Activated CD4-positive, alpha-beta T cell treated with anti-CD3 and anti-CD28 coated beads, Interleukin-2, amount 50 U/mL, for 24 hours (primary cell): ENCODE measurements around the gene EGFL7.

Experiments
- DNase-seq, 2 donors: peaks; one replicate each; pipeline ENCODE4 v3.0.0-alpha.2; 2020; ENCODE audit warnings: low read depth in 1 of 2, low spot score in 1 of 2

EGFL7 gene

DNA sequence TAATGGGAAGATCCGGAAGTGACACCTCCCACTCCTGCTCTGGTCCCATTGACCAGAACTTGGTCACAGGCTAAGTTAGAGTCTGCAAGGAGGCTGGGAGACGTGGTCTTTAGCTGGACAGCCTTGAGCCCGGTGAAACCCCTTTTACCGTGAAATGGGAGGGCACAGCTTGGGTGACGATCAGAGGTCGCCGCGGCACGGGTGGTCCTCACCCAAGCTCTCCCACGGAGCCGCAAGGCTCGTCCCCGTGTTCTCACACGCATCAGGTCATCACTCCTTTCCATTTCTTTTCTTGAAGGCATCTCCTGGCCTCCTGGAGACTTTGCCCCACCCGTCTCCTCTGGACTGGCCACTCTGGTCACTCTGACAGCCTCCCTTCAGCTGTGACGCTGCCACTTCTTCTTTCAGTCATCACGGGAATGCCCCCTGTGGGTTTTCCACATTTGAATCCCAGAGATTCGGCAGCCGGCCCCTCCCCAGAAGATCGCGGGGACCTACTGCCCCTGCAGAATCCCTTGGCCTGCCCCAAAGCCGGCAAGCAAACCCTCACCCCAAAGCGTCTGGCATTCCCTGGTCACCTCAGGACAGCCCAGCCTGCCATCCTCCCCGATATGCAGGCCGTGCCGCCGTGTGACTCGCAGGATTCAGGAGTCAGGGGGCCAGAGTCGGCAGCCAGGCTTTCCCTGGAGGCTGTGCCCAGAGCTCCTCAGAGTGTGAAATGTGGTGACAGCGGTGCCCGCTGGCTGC, 18.9 kb upstream of the EGFL7 start:
- DNase-seq, result no peak

- no peak for DNase-seq
Measured at GRCh38 chr9:136644343-136644592, 18.4 kb upstream of the EGFL7 start.

- DNase-seq, result peak; percentile 55 to 70
Measured at GRCh38 chr9:136644593-136645351, 17.9 kb upstream of the EGFL7 start.

GRCh38 chr9:136645352-136645902, 17.3 kb upstream of the EGFL7 start:
- DNase-seq, result no peak

DNA sequence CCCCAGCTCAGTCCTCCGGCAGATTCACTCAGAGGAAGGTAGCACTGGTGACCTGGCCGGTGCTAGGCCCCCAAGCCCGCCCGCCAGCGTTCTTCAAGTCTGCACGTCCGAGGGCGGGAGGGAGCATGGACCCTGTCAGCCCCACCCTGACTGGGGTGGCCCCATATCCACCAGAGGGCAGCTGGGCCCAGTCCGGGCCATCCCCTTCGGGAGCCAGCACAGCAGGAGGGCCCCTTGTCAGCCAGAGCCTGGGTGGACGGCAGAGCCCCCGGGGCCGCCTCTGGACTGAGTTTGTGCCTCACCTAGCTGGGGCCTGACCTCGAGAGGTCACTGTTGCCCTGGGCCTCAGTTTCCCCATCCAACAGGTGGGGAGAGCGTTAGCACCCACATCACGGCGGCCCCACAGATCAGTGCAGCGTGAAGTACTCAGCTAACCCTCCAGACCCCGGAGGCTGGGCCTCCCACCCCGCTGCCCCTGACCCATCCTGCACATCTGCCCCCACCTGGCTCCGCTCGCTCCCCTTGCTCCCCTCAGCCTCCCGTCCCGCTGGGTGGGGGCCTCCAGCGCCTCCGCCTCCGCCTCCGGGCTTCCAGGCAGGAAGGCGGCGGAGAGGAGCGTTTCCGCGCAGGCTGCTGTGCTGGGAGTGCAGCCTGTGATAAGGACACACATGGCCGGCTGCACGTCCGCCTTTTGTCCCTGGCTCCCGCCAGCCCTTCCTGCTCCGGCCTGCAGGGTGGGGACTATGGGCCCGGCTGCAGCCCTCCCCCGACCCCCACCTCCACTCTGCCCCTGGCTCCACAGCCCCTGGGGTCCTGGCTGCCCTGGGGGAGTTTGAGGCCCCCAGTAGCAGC, 16.6 kb upstream of the EGFL7 start:
- DNase-seq, result no peak

DNA sequence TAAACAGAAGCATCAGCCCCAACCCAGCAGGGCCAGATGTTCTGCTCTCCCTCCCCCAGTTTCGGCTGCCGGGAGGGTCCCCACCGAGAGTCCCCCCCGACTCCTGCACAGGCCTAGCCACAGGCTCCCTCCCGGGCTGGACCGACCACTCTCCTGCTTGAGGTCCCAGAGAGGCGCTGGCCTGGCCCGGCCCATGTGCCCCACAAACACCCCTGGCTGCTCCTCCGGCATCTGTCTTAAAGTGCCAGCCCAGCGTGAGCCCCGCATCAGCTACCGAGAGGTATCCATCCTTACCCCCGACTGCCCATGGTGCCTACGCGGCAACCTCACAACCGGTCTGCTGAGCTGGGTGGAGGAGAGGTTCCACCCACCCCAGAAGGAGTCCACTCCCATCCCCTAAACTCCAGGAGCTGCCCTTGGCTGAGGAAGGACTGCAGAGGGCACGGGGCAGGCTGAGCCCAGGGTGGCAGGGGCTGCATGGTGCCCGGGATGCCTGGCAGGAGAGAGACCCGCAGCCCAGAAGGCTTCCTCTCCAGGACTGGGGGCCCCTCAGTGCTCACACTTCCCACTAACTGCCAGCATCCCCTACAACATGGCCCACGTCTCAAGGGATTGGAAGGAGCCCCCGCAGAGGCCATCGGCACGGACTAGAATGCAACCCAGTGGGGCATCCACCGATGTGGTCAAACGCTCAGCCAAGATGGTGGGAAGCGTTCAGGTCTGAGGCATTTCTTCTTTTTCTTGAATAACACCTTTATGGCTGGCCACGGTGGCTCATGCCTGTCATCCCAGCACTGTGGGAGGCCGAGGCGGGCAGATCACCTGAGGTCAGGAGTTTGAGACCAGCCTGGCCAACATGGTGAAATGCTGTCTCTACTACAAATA, 15.6 kb upstream of the EGFL7 start:
- DNase-seq, result no peak

GRCh38 chr9:136648751-136649150, 14.0 kb upstream of the EGFL7 start:
- no peak for DNase-seq

GRCh38 chr9:136650021-136650420, 12.7 kb upstream of the EGFL7 start:
- DNase-seq, result no peak

GRCh38 chr9:136650648-136651047, 12.1 kb upstream of the EGFL7 start:
- DNase-seq, result no peak

GRCh38 chr9:136651860-136652259, 10.9 kb upstream of the EGFL7 start:
- no peak for DNase-seq

- no peak for DNase-seq
Measured at GRCh38 chr9:136653323-136654079, 9.2 kb upstream of the EGFL7 start.

- no peak for DNase-seq
Measured at GRCh38 chr9:136654820-136655535, 7.7 kb upstream of the EGFL7 start.

- DNase-seq, result no peak
Measured at GRCh38 chr9:136655536-136656182, 7.1 kb upstream of the EGFL7 start.

GRCh38 chr9:136656183-136656738, 6.5 kb upstream of the EGFL7 start:
- no peak for DNase-seq

GRCh38 chr9:136656795-136657611, 5.7 kb upstream of the EGFL7 start:
- DNase-seq, result no peak

- no peak for DNase-seq
Measured at GRCh38 chr9:136657974-136658848, 4.5 kb upstream of the EGFL7 start.
